AG09319 (cell line): Measurements from ENCODE around the gene MYH14.

Experiments
- DNase-seq: peaks from one replicate; pipeline ENCODE4 v3.0.0-alpha.2; 2010; ENCODE audit warnings: low read depth; ENCODE audit errors: extremely low read depth
- CTCF ChIP-seq: IDR thresholded peaks from 2 replicates; pipeline ENCODE4 v1.5.1; 2011; ENCODE audit warnings: low read depth, mild to moderate bottlenecking, inconsistent platforms, low read length, moderate library complexity

Gene MYH14

GRCh38 chr19:50202962-50203280, 501 bp upstream of the MYH14 start:
- TF ChIP-seq CTCF = no peak
- no peak for DNase-seq

- DNase-seq = no peak
- TF ChIP-seq CTCF = no peak
Observed at GRCh38 chr19:50204081-50204428, 633 bp downstream of the MYH14 start.

GRCh38 chr19:50204811-50205675, 1.6 kb downstream of the MYH14 start:
- TF ChIP-seq CTCF = no peak
- DNase-seq = no peak

- no peak for TF ChIP-seq CTCF
- no peak for DNase-seq
Observed at GRCh38 chr19:50205681-50206138, 2.3 kb downstream of the MYH14 start.

GRCh38 chr19:50206191-50206590, 2.8 kb downstream of the MYH14 start:
- TF ChIP-seq CTCF = no peak
- no peak for DNase-seq

GRCh38 chr19:50207730-50208129, 4.3 kb downstream of the MYH14 start:
- no peak for TF ChIP-seq CTCF
- no peak for DNase-seq

- no peak for TF ChIP-seq CTCF
- no peak for DNase-seq
Observed at GRCh38 chr19:50209131-50209530, 5.7 kb downstream of the MYH14 start.
